GM21737 (cell line): ENCODE results near the gene DUXA.

Source experiments
- ATAC-seq: cut with Tn5 transposase; IDR thresholded peaks from one replicate; pipeline ENCODE4 v1.9.1; 2021; ENCODE audit warnings: mild to moderate bottlenecking, moderate library complexity; ENCODE audit not compliant: unreplicated experiment

Gene DUXA

DNA sequence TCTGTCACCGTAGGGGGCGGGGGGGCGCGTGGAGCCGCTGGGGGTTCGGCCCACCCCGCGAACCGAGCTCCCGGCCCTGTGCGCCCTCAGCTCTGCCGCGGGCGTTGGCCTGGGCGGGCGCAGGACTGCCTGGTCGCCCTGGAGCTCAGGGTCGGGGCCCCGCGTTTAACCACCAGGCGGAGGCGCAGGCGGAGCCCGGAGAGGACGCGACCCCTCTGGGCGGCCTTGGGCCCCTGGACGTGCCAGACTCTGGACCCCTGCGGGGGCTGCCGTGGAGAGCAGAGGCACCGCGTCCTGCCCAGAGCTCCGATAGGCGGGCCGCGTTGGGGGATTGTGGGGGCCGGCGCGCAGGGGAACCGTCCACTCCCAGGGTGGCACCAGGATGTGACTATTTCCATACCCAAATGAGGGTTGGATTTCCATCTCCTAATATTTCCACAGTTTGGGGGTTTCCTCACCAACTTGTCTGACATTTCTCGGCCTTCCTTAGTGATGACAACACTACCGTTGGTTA, 60.5 kb downstream of the DUXA start:
- ATAC-seq: no peak

DNA sequence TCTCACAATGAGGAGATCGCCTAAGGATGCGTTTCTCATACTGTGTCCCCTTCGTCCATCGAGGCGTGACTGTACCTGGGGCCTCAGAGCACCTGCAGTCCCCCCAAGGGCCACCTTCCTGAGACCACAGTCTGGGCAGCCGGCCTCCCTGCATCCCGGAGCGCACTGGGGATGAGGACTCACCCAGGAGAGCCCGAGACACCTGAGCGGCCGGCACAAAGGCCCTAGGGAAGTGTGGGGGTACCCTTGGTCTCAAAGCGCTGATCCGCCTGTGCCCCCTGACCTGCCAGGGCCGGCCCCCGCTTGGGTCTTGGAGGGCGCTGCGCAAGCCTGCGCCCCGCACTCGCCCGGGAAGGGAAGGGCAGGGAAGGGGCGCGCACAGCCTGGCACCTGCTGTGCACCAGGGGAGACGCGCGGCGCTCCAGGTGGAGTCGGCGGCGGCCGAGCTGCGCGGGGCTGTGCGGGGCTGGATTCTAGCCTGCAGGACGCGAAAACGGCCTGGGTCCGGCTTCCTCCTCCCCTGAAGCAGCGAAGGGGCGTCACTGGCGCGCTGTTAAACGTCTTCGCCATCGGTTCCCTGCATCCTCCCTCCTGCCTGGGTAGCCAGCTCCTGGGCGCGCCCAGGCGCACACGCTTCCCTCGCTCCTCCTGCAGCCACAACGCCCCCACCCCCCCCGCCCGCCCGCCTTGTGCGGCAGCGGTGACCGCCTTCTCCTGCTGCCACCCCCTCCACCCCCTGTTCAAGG, 61.1 kb downstream of the DUXA start:
- ATAC-seq: no peak
